Measurements from ENCODE around the gene EPHX1. TPM values are rescaled to one million over a fixed set of nuclear protein-coding genes. Genes with fewer than 3 reads are reported as not detected.
"Not testable (repeated sequence)": the region's sequence is repeated elsewhere in the genome, so short reads cannot be mapped to it uniquely, and the experiment has no call there.

EPHX1 gene
- total and polyA plus RNA-seq, 2 experiments from 2014 or later, result 16.6 to 18.2 TPM

DNA sequence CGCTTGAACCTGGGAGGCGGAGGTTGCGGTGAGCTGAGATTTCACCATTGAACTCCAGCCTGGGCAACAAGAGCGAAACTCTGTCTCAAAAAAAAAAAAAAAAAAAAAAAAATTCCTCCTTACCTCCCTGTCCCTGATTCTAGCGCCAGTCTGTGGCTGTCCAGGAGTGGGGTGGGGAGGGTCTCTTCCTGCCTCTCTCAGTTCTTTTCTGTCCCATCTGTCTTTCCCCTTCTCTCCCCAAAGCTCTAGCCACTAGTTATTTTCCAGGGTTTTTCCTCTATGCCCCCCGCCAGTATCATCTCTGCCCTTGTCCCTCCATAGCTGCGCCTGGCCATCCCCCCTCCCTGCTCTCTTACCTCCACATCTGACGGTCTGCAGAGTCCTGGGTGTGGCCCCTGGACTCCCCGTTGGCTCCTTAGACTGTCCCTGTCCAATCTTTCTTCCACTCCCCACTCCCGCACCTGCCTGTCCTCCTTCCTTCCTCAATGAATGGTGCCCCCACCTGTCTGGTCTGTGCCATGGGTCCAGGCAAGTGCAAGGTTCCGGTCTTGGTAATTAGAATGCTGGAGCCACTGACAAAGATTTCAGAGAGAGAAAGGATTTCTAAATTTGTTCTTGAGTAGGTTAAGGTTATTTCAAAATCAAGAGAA, 73.8 kb downstream of the EPHX1 start:
- Histone ChIP-seq H3K36me3 (ENCODE audit: low read depth) (no peaks in the 10 kb centered on the region), H2AFZ (peak overlapping the region; percentile 91), H3K9me3 (ENCODE audit: low read depth) (no peaks in the 10 kb centered on the region), H3K9ac (peak overlapping the region; percentile 91), H3K9me2 (ENCODE audit: insufficient read depth) (no peaks in the 10 kb centered on the region), H3K27ac (no peak overlapping the region), H3F3A (ENCODE audit: insufficient read depth) (peaks cover 4% of the 10 kb centered on the region; the same call in 1 of the 2 replicates), H4K20me1 (ENCODE audit: insufficient read depth) (no peaks in the 10 kb centered on the region), H3K4me1 (ENCODE audit: insufficient read depth) (peaks cover 14% of the 10 kb centered on the region; the same call in 1 of the 2 replicates), H3K4me3 (peak overlapping the region; percentile 89), H3K4me2 (ENCODE audit: unreplicated experiment) (peak overlapping the region; percentile 92), H3K79me2 (ENCODE audit: insufficient read depth) (peaks cover 23% of the 10 kb centered on the region), H3K27me3 (replicated peaks; ENCODE audit: insufficient read depth) (no peaks in the 10 kb centered on the region)
- TF ChIP-seq EZH2 (IDR thresholded peaks at IDR 0.05; ENCODE audit: insufficient read depth, poor library complexity, severe bottlenecking) (no peak), EZH2phosphoT487 (IDR thresholded peaks at IDR 0.05; ENCODE audit: insufficient read depth, low read depth) (no peak)
- in situ Hi-C loops (cut with MboI), result no loop called here
- DNase-seq, result no peak
- 81 to 88% methylated on average over 10 to 11 of the region's 11 CpGs for WGBS, 2 experiments (ENCODE audit: low coverage in 1 of 2, low lambda C conversion rate in 2 of 2, missing lambda C conversion rate in 2 of 2)

DNA sequence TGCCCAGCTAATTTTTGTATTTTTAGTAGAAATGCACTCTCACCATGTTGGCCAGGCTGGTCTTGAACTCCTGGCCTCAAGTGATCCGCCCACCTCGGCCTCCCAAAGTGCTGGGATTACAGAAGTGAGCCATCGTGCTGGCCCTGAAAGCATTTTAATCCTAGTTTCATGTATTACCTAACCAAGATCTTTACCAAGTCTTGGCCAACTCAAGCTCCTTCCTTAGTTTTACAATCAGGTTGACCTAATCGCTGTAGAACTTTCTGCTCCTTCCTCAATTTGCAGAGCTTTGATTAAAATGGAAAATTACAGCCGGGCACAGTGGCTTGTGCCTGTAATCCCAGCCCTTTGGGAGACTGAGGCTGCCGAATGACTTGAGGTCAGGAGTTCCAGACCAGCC, 75.4 kb downstream of the EPHX1 start:
- Histone ChIP-seq H3K4me1 (ENCODE audit: insufficient read depth) (peaks cover 14% of the 10 kb centered on the region; the same call in 1 of the 2 replicates), H3K27ac (no peak overlapping the region), H3K9me3 (ENCODE audit: low read depth) (no peaks in the 10 kb centered on the region), H3K27me3 (replicated peaks; ENCODE audit: insufficient read depth) (no peaks in the 10 kb centered on the region), H3K79me2 (ENCODE audit: insufficient read depth) (peaks cover 19% of the 10 kb centered on the region), H3K4me2 (ENCODE audit: unreplicated experiment) (no peak overlapping the region), H3K36me3 (ENCODE audit: low read depth) (no peaks in the 10 kb centered on the region), H3K9ac (no peak overlapping the region), H3K4me3 (no peak overlapping the region), H4K20me1 (ENCODE audit: insufficient read depth) (no peaks in the 10 kb centered on the region), H3F3A (ENCODE audit: insufficient read depth) (peaks cover 4% of the 10 kb centered on the region; the same call in 1 of the 2 replicates), H2AFZ (no peak overlapping the region), H3K9me2 (ENCODE audit: insufficient read depth) (no peaks in the 10 kb centered on the region)
- WGBS, 2 experiments (ENCODE audit: low coverage in 1 of 2, low lambda C conversion rate in 2 of 2, missing lambda C conversion rate in 2 of 2), result 75 to 82% methylated on average over 6 of the region's 6 CpGs
- no peak for DNase-seq
- in situ Hi-C loops (cut with MboI), result no loop called here
- TF ChIP-seq EZH2 (IDR thresholded peaks at IDR 0.05; ENCODE audit: insufficient read depth, poor library complexity, severe bottlenecking), result no peak
- TF ChIP-seq EZH2phosphoT487 (IDR thresholded peaks at IDR 0.05; ENCODE audit: insufficient read depth, low read depth), result no peak

DNA sequence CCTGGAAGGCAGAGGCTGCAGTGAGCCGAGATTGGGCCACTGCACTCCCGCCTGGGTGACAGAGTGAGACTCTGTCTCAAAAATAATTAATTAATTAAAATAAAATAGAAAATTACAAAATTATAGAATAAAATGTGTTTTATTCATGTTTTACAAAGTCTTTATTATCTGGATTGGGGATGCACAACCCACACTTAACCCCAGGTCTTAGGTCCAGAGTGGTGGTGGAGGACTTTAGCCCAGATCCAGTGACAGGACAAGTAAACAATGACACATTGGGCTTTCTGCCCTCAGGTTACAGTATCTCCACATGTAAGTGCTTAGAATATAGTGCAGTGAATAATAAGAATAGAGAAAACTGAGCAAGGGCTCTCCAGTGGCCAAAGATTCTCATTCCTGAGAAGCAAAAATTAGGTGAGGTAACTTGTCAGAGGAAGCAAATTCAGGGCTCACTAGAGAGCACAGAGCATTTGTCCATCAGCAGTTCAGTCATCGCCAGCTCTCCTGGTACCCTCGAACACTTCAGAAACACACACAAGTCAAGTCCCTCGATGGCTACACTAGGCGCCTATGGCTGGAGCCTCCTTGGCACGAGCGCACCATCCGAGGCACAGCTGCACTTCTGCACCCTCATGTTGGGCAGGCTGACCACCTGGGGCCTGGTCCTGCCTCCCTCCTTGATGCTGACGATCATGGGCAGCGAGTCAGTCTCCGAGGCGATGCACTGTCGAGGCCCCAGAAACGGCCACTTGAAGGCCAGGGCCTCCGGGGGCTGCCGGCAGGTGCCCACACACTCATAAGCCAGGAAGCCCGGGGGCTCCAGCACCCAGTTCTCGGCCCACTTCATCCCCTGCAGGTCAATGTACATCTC, 76.5 kb downstream of the EPHX1 start:
- no peak for DNase-seq
- H3K9ac ChIP-seq, result no peak overlapping the region
- H3K36me3 ChIP-seq (ENCODE audit: low read depth), result no peaks in the 10 kb centered on the region
- no peaks in the 10 kb centered on the region for H3K9me2 ChIP-seq (ENCODE audit: insufficient read depth)
- H2AFZ ChIP-seq, result no peak overlapping the region
- peaks cover 8% of the 10 kb centered on the region for H3K79me2 ChIP-seq (ENCODE audit: insufficient read depth)
- H3K4me3 ChIP-seq, result no peak overlapping the region
- no peaks in the 10 kb centered on the region for H3K9me3 ChIP-seq (ENCODE audit: low read depth)
- in situ Hi-C loops (cut with MboI), result no loop called here
- WGBS, 2 experiments (ENCODE audit: low coverage in 1 of 2, low lambda C conversion rate in 2 of 2, missing lambda C conversion rate in 2 of 2), result 88 to 91% methylated on average over 18 to 19 of the region's 19 CpGs
- H4K20me1 ChIP-seq (ENCODE audit: insufficient read depth), result no peaks in the 10 kb centered on the region
- H3K4me1 ChIP-seq (ENCODE audit: insufficient read depth), result peaks cover 5% of the 10 kb centered on the region; the same call in 1 of the 2 replicates
- TF ChIP-seq EZH2 (IDR thresholded peaks at IDR 0.05; ENCODE audit: insufficient read depth, poor library complexity, severe bottlenecking), result no peak
- TF ChIP-seq EZH2phosphoT487 (IDR thresholded peaks at IDR 0.05; ENCODE audit: insufficient read depth, low read depth), result no peak
- no peaks in the 10 kb centered on the region for H3K27me3 ChIP-seq (replicated peaks; ENCODE audit: insufficient read depth)
- H3K27ac ChIP-seq, result no peak overlapping the region
- H3K4me2 ChIP-seq (ENCODE audit: unreplicated experiment), result no peak overlapping the region
- H3F3A ChIP-seq (ENCODE audit: insufficient read depth), result 0 out of 2 replicates have a peak, but pooled peaks cover under 1% of the 10 kb centered on the region

DNA sequence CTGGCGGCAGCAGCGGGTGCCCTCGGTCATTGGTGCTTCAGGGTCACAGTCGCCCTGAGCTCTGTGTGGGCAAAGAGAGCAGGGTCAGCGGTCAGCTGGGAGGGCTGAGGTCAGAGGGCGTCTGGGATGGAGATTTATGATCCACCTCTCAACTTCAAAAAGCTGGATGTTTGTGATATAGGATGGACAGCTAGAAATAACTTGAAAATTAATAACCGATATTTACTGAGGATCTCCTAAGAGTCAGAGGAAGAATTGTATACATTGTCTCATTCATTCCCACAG, 77.0 kb downstream of the EPHX1 start:
- in situ Hi-C loops (cut with MboI), result no loop called here
- TF ChIP-seq EZH2 (IDR thresholded peaks at IDR 0.05; ENCODE audit: insufficient read depth, poor library complexity, severe bottlenecking) (no peak), EZH2phosphoT487 (IDR thresholded peaks at IDR 0.05; ENCODE audit: insufficient read depth, low read depth) (no peak)
- H2AFZ ChIP-seq, result no peak overlapping the region
- H3K4me2 ChIP-seq (ENCODE audit: unreplicated experiment), result no peak overlapping the region
- no peak overlapping the region for H3K9ac ChIP-seq
- WGBS, 2 experiments (ENCODE audit: low coverage in 1 of 2, low lambda C conversion rate in 2 of 2, missing lambda C conversion rate in 2 of 2), result 90 to 93% methylated on average over 7 of the region's 7 CpGs
- no peaks in the 10 kb centered on the region for H3K36me3 ChIP-seq (ENCODE audit: low read depth)
- DNase-seq, result no peak
- peaks cover 4% of the 10 kb centered on the region; the same call in 1 of the 2 replicates for H3K4me1 ChIP-seq (ENCODE audit: insufficient read depth)
- H4K20me1 ChIP-seq (ENCODE audit: insufficient read depth), result no peaks in the 10 kb centered on the region
- no peak overlapping the region for H3K27ac ChIP-seq
- H3K4me3 ChIP-seq, result no peak overlapping the region
- peaks cover 5% of the 10 kb centered on the region; the same call in 1 of the 2 replicates for H3K79me2 ChIP-seq (ENCODE audit: insufficient read depth)
- no peaks in the 10 kb centered on the region for H3F3A ChIP-seq (ENCODE audit: insufficient read depth)
- H3K27me3 ChIP-seq (replicated peaks; ENCODE audit: insufficient read depth), result no peaks in the 10 kb centered on the region
- H3K9me3 ChIP-seq (ENCODE audit: low read depth), result no peaks in the 10 kb centered on the region
- H3K9me2 ChIP-seq (ENCODE audit: insufficient read depth), result no peaks in the 10 kb centered on the region

DNA sequence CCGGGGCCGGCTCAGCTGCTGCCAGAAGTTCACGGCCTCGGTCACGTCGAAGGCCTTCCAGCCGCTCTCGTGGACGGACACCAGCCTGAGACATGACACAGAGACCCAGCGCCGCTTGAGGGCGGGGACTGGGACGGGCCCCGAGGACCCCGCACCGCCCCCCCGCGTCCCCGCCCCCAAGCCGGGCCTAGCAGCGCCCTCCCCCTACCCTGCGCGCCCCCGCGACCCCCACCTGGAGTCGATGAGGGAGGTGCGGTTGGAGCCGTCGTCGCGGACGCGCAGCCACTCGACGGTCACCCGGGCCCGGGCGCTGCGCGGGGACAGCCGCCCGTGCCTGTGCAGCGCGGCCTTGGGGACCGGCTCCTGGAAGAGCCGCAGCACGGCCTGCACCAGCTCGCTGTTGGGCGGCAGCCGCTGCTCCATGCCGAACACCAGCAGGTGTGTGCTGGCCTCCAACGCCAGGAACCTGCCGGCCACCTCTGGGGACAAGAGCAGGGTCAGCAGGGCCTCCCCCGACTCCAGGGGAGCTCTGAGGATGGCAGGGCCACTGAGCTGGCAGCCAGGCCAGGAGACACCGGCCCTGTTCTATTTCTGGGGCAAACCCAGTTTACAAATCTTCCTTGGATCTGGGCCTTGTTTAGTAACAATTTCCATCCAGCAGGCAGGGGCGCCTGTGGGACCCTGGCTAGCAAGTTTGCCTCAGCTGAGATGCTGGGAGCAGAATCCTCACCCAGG, 77.8 kb downstream of the EPHX1 start:
- H3K4me2 ChIP-seq (ENCODE audit: unreplicated experiment); H3K36me3 ChIP-seq (ENCODE audit: low read depth); in situ Hi-C loops (cut with MboI); H3K79me2 ChIP-seq (ENCODE audit: insufficient read depth); H3K9me3 ChIP-seq (ENCODE audit: low read depth); H3F3A ChIP-seq (ENCODE audit: insufficient read depth); H3K4me1 ChIP-seq (ENCODE audit: insufficient read depth); H3K27me3 ChIP-seq (replicated peaks; ENCODE audit: insufficient read depth); DNase-seq; H3K9me2 ChIP-seq (ENCODE audit: insufficient read depth); H2AFZ ChIP-seq; H3K9ac ChIP-seq; H3K4me3 ChIP-seq; H3K27ac ChIP-seq; H4K20me1 ChIP-seq (ENCODE audit: insufficient read depth): not testable (repeated sequence)
- WGBS, 2 experiments (ENCODE audit: low coverage in 1 of 2, low lambda C conversion rate in 2 of 2, missing lambda C conversion rate in 2 of 2), result 31 to 71% methylated on average over 5 to 37 of the region's 56 CpGs
